ENCODE results near the gene KLK2.

KLK2 gene

DNA sequence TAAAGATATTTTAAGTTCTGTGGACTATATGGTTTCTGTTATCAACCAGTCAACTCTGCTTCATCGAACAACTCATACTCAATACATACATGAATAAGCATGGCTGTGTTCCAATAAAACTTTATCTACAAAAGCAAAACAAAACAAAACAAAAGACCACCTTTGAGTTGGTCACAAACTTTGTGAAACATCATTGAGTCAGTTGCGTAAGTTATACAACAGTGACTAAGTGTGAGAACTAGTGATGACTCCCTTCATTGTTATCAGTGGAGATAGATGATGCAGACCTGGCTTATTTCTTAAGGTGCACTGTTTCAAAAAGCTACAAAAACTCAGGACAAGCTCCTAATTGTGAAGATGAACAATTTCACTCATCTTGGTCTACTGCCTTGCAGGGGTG is 52.5 kb downstream of the KLK2 start:
- ATAC-seq (no peak), DNase-seq (no peak)

DNA sequence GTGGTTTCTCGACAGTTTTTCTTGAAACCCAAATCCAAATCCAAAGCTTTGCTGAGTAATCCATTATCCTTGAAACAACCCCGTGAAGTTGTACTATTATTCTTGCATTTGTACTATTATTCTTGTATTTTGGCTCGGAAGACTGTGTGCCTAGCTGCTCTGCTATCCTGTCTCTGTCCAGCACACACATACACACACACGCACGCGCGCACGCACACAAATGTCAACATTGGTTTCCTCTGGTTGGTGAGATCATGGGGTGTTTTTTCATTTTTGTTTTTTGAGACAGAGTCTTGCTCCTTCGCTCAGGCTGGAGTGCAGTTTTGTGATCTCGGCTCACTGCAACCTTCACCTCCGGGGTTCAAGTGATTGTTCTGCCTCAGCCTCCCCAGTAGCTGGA is 52.9 kb downstream of the KLK2 start:
- DNase-seq (no peak), ATAC-seq (no peak)

DNA sequence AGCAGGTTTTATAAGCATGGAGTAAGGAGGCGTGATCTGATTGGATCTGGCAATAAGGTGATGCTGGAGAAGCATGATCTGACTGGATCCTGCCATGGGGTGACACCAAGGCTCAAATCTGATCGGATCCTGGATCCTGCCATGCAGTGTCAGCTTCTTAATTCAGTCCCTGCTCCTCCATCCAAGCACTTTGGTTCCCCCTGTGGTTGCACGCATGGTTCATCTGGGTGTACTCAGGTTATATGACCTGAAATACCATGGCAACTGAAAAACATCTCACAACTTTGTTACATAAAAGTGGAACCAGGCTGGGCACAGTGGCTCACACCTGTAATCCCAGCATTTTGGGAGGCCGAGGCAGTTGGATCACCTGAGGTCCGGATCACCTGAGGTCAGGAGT is 55.6 kb downstream of the KLK2 start:
- no peak for DNase-seq
- no peak for ATAC-seq

Data from stimulated activated naive CD8-positive, alpha-beta T cell treated with anti-CD3 and anti-CD28 coated beads, Interleukin-15, Interleukin-2, amounts not matched to agents 100 U/mL and 50 U/mL, for 24 hours (primary cell).